ENCODE measurements around the gene KIAA1671. TPM values are rescaled to one million over a fixed set of nuclear protein-coding genes. Genes with fewer than 3 reads are reported as not detected.
"Not testable (repeated sequence)": the region's sequence is repeated elsewhere in the genome, so short reads cannot be mapped to it uniquely, and the experiment has no call there.

Gene KIAA1671
- polyA plus RNA-seq (ENCODE audit: insufficient read length in 10 of 10), result 10 to 100 TPM; 18.9 to 40.3 (median 31.2) TPM
- long read RNA-seq, donor 1, full-length matches to known transcripts, result 5 of 5 reads
- long read RNA-seq, donor 1, partial matches to known transcripts, result 0 of 5 reads
- long read RNA-seq, donor 1, other reads (novel, unspliced or antisense), result 0 of 5 reads
- long read RNA-seq, donor 2, result 0 reads
- long read RNA-seq, donor 3, result 0 reads
- long read RNA-seq, donor 4, full-length matches to known transcripts, result 2 of 8 reads
- long read RNA-seq, donor 4, partial matches to known transcripts, result 6 of 8 reads
- long read RNA-seq, donor 4, other reads (novel, unspliced or antisense), result 0 of 8 reads
- long read RNA-seq, donor 5, full-length matches to known transcripts, result 3 of 3 reads
- long read RNA-seq, donor 5, partial matches to known transcripts, result 0 of 3 reads
- long read RNA-seq, donor 5, other reads (novel, unspliced or antisense), result 0 of 3 reads
- long read RNA-seq, donor 6, full-length matches to known transcripts, result 8 of 65 reads
- long read RNA-seq, donor 6, partial matches to known transcripts, result 57 of 65 reads
- long read RNA-seq, donor 6, other reads (novel, unspliced or antisense), result 0 of 65 reads
- long read RNA-seq, donor 7, full-length matches to known transcripts, result 6 of 6 reads
- long read RNA-seq, donor 7, partial matches to known transcripts, result 0 of 6 reads
- long read RNA-seq, donor 7, other reads (novel, unspliced or antisense), result 0 of 6 reads
- long read RNA-seq, donor 8, full-length matches to known transcripts, result 1 of 1 reads
- long read RNA-seq, donor 8, partial matches to known transcripts, result 0 of 1 reads
- long read RNA-seq, donor 8, other reads (novel, unspliced or antisense), result 0 of 1 reads
- long read RNA-seq, donor 9, full-length matches to known transcripts, result 1 of 1 reads
- long read RNA-seq, donor 9, partial matches to known transcripts, result 0 of 1 reads
- long read RNA-seq, donor 9, other reads (novel, unspliced or antisense), result 0 of 1 reads

DNA sequence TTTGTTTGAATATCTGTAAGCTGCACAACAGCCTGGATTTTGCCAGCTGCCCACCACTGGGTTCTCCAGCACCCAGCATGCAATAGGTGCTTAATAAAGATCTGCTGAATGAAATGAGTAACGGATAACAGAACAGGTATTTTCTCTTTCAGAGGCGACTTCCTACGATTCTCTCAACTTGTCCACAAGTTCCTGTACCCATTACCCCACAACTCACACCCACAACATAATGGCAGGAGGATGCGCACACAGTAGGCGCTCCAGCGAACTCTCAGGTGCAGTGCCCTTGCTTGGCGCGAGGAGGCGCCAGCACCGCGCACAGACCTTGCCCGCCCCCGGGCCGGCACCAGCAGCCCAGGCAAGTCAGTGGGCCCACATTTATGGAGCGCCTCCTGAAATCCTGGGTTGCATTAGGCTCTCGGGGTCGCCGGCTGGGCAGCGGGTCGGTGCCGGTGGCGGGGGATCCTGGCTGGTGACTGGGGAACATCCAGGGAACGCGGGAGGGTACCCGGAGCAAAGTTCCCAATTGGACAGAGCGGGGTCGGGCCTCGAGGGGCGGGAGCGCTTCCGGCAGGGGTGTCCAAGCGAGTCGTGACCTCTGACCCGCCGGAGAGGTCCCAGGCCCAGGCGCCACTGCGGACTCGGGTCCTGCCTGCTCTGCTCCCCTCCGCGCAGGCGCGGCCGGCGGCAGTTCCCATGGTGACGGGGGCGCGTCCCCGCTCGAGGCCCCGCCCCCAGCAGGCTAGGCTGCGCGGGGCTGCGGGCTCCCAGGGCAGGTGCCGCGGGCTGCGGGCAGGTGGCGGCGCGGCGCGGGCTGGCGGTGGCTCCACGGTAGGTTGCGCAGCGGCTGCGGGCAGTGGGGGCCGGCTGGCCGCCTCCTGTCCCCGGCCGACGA, at the start of gene KIAA1671:
Gene KIAA1671 (plus strand): TSS at position 775 of the 895 bp plus-strand sequence. CDS start 75,284 bp downstream, outside the sequence.
- DNase-seq, result peak; percentile 67 to 91 (median 85)

DNA sequence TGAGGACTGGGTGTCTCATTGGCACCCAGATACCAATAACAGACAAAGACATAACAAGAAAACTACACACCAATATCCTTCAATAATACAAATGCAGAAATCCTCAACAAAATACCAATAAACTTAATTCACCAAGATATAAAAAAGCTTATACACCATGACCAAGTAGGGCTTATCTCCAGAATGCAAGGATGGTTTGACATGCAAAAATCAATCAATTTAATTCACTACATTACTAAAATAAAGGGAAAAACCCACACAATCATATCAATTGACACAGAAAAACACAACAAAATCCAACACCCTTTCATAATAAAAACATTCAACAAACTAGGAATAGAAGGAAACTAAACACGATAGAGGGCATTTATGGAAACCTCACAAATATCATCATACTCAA, 46.6 kb upstream of the KIAA1671 start:
- no peak for DNase-seq

GRCh38 chr22:24907101-24907500, 45.4 kb upstream of the KIAA1671 start:
- not testable (repeated sequence) for DNase-seq

- no peak for DNase-seq
Observed at GRCh38 chr22:24920029-24920428, 32.5 kb upstream of the KIAA1671 start.

GRCh38 chr22:24925586-24926427, 26.7 kb upstream of the KIAA1671 start:
- DNase-seq, result no peak

DNA sequence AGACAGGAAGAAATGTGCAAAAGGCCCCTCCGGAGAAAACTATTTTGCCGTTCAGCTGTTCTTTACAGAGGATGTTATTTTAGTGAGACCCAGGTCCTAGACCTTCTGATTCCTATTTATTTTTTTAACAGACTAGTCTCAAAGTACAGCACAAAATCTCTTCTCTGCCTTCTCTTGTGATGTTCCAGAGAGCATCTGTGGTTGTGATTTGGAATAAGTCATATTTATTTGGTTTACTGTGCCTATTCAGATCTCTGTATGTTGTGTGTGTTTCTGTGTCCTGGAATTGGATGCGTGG, 26.1 kb upstream of the KIAA1671 start:
- DNase-seq, result no peak

- DNase-seq, result no peak
Observed at GRCh38 chr22:24926849-24927579, 25.5 kb upstream of the KIAA1671 start.

- DNase-seq, result no peak
Observed at GRCh38 chr22:24928322-24928721, 24.2 kb upstream of the KIAA1671 start.

DNA sequence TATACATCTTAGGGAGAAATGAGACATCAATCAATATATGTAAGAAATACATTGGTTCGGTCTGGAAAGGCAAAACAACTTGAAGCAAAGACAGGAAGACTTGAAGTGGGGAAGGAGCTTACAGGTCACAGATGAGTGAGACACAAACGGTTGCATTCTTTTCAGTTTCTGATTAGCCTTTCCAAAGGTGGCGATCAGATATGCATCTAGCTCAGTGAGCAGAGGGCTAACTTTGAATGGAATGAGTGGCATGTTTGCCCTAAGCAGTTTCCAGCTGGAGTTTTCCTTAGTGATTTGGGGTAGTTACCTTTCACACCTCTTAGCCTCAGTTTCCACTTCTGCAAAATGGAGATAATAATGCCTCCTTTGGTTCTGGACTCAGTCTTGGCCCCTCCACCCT, 21.8 kb upstream of the KIAA1671 start:
- no peak for DNase-seq

GRCh38 chr22:24935771-24936483, 16.6 kb upstream of the KIAA1671 start:
- DNase-seq, result no peak

DNA sequence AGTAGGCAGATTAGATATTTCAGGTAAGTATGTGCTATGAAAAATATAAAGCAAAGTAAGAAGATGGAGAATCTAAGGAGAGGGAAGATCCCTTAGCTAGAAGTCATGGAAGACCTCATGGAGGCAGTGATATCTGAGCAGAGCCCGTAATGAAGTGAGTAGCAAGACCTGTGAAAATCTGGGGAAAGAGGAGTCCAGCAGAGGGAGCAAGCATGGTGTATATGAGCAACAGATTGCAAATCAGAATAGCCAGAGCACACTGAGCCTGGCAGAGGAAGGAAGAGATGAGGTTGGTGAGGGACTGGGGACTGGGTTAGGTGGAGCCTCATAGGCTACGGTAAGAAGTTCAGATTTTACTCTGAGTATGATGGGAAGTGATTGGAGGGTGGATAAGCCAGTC, 15.4 kb upstream of the KIAA1671 start:
- no peak for DNase-seq

- peak; percentile 6 to 46 (median 35) for DNase-seq
Observed at GRCh38 chr22:24938741-24939341, 13.7 kb upstream of the KIAA1671 start.

DNA sequence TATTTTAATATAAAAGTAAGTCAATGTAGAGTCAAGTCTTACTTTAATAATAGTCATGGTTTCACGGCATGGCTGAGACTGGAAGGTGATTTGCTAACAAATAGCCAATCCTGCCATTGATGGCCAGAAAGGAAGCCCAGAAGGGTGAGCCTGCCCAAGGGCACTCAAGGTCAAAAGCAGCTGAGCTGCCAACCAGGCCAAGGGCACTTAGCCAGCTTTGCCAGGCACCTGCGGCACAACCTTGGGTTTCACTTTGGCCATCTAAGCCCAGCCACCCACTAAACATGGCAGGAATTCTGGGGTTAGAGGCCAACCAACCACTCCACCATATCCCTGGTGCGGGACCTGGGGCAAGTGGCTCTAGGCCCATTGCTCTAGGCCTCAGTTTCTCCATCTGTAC, 10.2 kb upstream of the KIAA1671 start:
- no peak for DNase-seq

DNA sequence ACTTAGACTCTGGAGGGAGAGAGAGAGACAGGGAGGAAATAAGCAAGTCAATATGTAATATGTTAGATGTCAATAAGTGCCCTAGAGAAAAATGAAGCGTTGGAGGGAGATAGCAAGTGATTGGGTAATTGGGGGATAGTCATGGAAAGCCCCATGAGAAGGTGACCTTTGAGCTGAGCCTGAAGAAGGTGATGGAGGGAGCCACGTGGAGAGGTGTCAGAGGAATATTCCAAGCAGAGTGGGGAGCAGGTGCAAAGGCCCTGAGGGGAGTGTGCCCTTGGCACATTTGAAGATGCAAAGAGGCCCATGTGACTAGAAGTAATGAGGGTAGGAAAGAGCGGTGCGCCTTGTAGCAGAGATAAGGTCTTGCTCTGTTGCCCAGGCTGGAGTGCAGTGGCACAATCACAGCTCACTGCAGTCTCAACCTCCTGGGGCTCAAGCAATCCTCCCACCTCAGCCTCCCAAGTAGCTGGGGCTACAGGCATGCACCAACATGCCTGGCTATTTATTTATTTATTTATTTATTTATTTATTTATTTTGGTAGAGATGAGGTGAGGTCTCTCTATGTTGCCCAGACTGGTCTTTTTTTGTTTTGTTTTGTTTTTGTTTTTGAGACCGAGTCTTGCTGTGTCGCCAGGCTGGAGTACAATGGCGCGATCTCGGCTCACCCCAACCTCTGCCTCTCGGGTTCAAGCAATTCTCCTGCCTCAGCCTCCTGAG, 8.1 kb upstream of the KIAA1671 start:
- no peak for DNase-seq

- DNase-seq, result no peak
Observed at GRCh38 chr22:24945430-24945829, 7.1 kb upstream of the KIAA1671 start.

DNA sequence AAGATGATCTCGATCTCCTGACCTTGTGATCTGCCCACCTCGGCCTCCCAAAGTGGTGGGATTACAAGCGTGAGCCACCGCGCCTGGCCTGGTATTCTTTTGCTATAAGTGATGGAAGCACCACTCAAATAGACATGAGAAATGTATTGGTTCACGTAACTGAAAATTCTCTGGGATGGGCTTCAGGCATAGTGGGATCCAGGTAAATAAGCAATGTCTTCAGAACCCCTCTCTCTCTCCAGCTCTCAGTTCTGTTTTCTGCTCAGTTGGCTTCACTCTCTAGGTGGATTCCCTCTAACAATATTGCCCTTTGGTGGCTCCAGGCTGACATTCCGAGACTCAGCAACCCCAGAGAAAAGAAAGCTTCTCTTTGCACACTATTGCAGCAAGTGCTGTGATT, 5.1 kb upstream of the KIAA1671 start:
- no peak for DNase-seq

DNA sequence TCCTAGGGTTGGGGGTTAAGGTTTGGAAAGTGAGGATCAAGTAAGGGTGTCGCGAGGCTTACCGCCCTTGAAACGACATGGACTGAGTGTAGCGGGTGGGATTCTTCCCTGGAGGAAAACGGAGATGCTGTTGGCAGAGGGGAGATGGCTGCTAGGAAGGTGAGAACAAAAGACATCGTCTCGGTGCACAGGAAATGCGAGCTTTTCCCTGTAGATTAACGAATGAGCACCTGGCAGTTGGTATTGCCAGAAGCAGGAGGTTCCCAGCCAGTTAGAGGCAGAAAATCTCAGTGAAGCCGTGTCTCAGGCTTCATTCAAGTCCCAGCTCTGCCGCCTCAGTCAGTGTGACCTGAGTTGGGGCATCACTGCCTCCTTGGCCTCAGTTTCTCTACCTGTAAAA, 4.6 kb upstream of the KIAA1671 start:
- no peak for DNase-seq
